ENCODE results near the gene FRY. TPM values are rescaled to one million over a fixed set of nuclear protein-coding genes. Genes with fewer than 3 reads are reported as not detected.

Gene FRY
- total and polyA plus RNA-seq, 2 of the 13 experiments (the other 11 are each of a cell fraction or from before 2014, with no cell fraction given), result 8.2 to 13.1 TPM

GRCh38 chr13:32107973-32108372 is 76.4 kb downstream of the FRY start (continued):
- TF ChIP-seq ZSCAN30 (CRISPR knock-in tag; IDR thresholded peaks at IDR 0.05) (no peak), GABPB1 (CRISPR knock-in tag; IDR thresholded peaks at IDR 0.05) (no peak), ZC3H13 (CRISPR knock-in tag; IDR thresholded peaks at IDR 0.05) (no peak)

GRCh38 chr13:32113532-32113931 is 82.0 kb downstream of the FRY start:
- WGBS (ENCODE audit: low lambda C conversion rate), result 40% methylated on average over 1 of the region's 1 CpG
- in situ Hi-C loops (cut with HindIII; ENCODE audit: extremely low pct_ligation_motif_present, low pct_unique_long_range_greater_than_20kb), result no loop called here
- TF ChIP-seq NR2F1 (CRISPR knock-in tag; IDR thresholded peaks at IDR 0.05), result no peak
- peak; percentile 61 for TF ChIP-seq POGZ (CRISPR knock-in tag; IDR thresholded peaks at IDR 0.05)
- no peak for TF ChIP-seq TBL1XR1 (IDR thresholded peaks at IDR 0.05; ENCODE audit: borderline replicate concordance, low read length, partially characterized antibody)
- TF ChIP-seq HNF4A (CRISPR knock-in tag; IDR thresholded peaks at IDR 0.05), result peak; percentile 18; the same call in 1 of the 2 replicates
- TF ChIP-seq ZBTB21 (CRISPR knock-in tag; IDR thresholded peaks at IDR 0.05), result no peak
- no peak for TF ChIP-seq ZMYM2 (CRISPR knock-in tag; IDR thresholded peaks at IDR 0.05)
- TF ChIP-seq, protein P1, sequence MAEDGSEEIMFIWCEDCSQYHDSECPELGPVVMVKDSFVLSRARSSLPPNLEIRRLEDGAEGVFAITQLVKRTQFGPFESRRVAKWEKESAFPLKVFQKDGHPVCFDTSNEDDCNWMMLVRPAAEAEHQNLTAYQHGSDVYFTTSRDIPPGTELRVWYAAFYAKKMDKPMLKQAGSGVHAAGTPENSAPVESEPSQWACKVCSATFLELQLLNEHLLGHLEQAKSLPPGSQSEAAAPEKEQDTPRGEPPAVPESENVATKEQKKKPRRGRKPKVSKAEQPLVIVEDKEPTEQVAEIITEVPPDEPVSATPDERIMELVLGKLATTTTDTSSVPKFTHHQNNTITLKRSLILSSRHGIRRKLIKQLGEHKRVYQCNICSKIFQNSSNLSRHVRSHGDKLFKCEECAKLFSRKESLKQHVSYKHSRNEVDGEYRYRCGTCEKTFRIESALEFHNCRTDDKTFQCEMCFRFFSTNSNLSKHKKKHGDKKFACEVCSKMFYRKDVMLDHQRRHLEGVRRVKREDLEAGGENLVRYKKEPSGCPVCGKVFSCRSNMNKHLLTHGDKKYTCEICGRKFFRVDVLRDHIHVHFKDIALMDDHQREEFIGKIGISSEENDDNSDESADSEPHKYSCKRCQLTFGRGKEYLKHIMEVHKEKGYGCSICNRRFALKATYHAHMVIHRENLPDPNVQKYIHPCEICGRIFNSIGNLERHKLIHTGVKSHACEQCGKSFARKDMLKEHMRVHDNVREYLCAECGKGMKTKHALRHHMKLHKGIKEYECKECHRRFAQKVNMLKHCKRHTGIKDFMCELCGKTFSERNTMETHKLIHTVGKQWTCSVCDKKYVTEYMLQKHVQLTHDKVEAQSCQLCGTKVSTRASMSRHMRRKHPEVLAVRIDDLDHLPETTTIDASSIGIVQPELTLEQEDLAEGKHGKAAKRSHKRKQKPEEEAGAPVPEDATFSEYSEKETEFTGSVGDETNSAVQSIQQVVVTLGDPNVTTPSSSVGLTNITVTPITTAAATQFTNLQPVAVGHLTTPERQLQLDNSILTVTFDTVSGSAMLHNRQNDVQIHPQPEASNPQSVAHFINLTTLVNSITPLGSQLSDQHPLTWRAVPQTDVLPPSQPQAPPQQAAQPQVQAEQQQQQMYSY (CRISPR knock-in tag; IDR thresholded peaks at IDR 0.05), result peak; percentile 58; the same call in 1 of the 2 replicates
- no peak for TF ChIP-seq KMT2A (CRISPR knock-in tag; IDR thresholded peaks at IDR 0.05)
- TF ChIP-seq ZNF354B (CRISPR knock-in tag; IDR thresholded peaks at IDR 0.05), result no peak
- TF ChIP-seq ZNF589 (CRISPR knock-in tag; conservative IDR thresholded peaks at IDR 0.05), result no peak
- no peak for TF ChIP-seq HNF4G (IDR thresholded peaks at IDR 0.05; ENCODE audit: borderline replicate concordance, low read depth, low read length)
- no peak for TF ChIP-seq HNF4G (CRISPR knock-in tag; IDR thresholded peaks at IDR 0.05; ENCODE audit: borderline replicate concordance, low read depth)
- TF ChIP-seq TBX3 (IDR thresholded peaks at IDR 0.05; ENCODE audit: borderline replicate concordance), result no peak
- no peak for TF ChIP-seq MLLT10 (CRISPR knock-in tag; IDR thresholded peaks at IDR 0.05)
- TF ChIP-seq YEATS2 (CRISPR knock-in tag; IDR thresholded peaks at IDR 0.05; ENCODE audit: borderline replicate concordance), result no peak
- TF ChIP-seq, protein P2, sequence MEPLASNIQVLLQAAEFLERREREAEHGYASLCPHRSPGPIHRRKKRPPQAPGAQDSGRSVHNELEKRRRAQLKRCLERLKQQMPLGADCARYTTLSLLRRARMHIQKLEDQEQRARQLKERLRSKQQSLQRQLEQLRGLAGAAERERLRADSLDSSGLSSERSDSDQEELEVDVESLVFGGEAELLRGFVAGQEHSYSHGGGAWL (CRISPR knock-in tag; IDR thresholded peaks at IDR 0.05), result no peak
- no peak for TF ChIP-seq MIER2 (CRISPR knock-in tag; IDR thresholded peaks at IDR 0.05)
- no peak for TF ChIP-seq SIN3B (IDR thresholded peaks at IDR 0.05; ENCODE audit: low read length)

More at GRCh38 chr13:32113532-32113931, 82.0 kb downstream of the FRY start:
- H3K4me3 ChIP-seq (replicated peaks in 1 of 3; ENCODE audit: insufficient read depth in 1 of 3, low read depth in 2 of 3, low read length in 3 of 3), result no peak overlapping the region
- H3K36me3 ChIP-seq (replicated peaks in 1 of 2; ENCODE audit: control insufficient read depth in 1 of 2, insufficient read depth in 2 of 2, low read length in 2 of 2), result peaks cover 0 to 8% of the 10 kb centered on the region in 2 experiments; a peak in 3 of 5 replicates
- no peak for FAIRE-seq
- intact Hi-C loops (cut with micrococcal nuclease; ENCODE audit: unreplicated experiment), result no loop called here
- no peaks in the 10 kb centered on the region for H4K20me1 ChIP-seq (ENCODE audit: insufficient read depth, low read length)
- H3K27me3 ChIP-seq (ENCODE audit: control insufficient read depth in 1 of 2, insufficient read depth in 2 of 2, low read length in 2 of 2), result no peaks in the 10 kb centered on the region; a peak in 1 of 5 replicates
- no peak; the same call in 2 of the 3 replicates for ATAC-seq
- no TSS peak for BruUV-seq (replicated peaks)
- ChIA-PET POLR2A (no interaction called here), CTCF (ENCODE audit: low intra/inter-chr PET ratio, low total read pairs) (no interaction called here)
- no peaks in the 10 kb centered on the region for H3K9me3 ChIP-seq (ENCODE audit: low read length)
- no peak overlapping the region for H3K9ac ChIP-seq (ENCODE audit: insufficient read depth, low read depth, low read length)
- H3K4me1 ChIP-seq (ENCODE audit: insufficient read depth, low read length), result peaks cover 9% of the 10 kb centered on the region
- H3K4me2 ChIP-seq (ENCODE audit: low read depth, low read length), result no peak overlapping the region
- no peaks in the 10 kb centered on the region for H3K79me2 ChIP-seq (ENCODE audit: insufficient read depth, low read length)
- peak; percentile 4 for DNase-seq (ENCODE audit: low spot score)
- no peak overlapping the region for H3K27ac ChIP-seq (ENCODE audit: extremely low read length, insufficient read depth, low read length)
- no peak overlapping the region for H2AFZ ChIP-seq (ENCODE audit: low read length)

Measured in HepG2 (cell line).